Keratinocyte (primary cell): ENCODE results near the gene CARTPT. TPM values are rescaled to one million over a fixed set of nuclear protein-coding genes. Genes with fewer than 3 reads are reported as not detected.

Source experiments
- DNase-seq: peaks from one replicate; pipeline ENCODE4 v3.0.0-alpha.2; 2011; ENCODE audit warnings: low read depth, missing footprints, low spot score
- FAIRE-seq: peaks from 2 replicates; lab custom pipeline; 2011; peaks lifted over from hg19 to GRCh38; lab: Jason Lieb, UNC
- H2AFZ ChIP-seq: 2 replicates; pipeline ENCODE4 v1.6.0; 2012; ENCODE audit warnings: low read length, control low read depth, inconsistent platforms; ENCODE audit not compliant: control insufficient read depth
- H3K27ac ChIP-seq: 2 replicates; pipeline ENCODE4 v1.5.1; 2011; ENCODE audit warnings: low read length; ENCODE audit not compliant: control insufficient read depth, insufficient read depth
- H3K27me3 ChIP-seq: 3 replicates; pipeline ENCODE4 v1.6.0; 2011; ENCODE audit warnings: low read length; ENCODE audit not compliant: control insufficient read depth, insufficient read depth; ENCODE audit errors: extremely low read depth
- H3K36me3 ChIP-seq, 2 experiments: 2 replicates in 1 of 2; 3 replicates in 1 of 2; pipeline ENCODE4 v1.5.1; 2011; ENCODE audit warnings: low read length in 2 of 2, mild to moderate bottlenecking in 1 of 2; ENCODE audit not compliant: control insufficient read depth in 2 of 2, insufficient read depth in 2 of 2; ENCODE audit errors: extremely low read depth in 1 of 2
- H3K4me1 ChIP-seq: 3 replicates; pipeline ENCODE4 v1.5.1; 2011; ENCODE audit warnings: low read length; ENCODE audit not compliant: control insufficient read depth, insufficient read depth; ENCODE audit errors: extremely low read depth
- H3K4me2 ChIP-seq: 3 replicates; pipeline ENCODE4 v1.6.0; 2011; ENCODE audit warnings: low read depth, low read length; ENCODE audit not compliant: control insufficient read depth, insufficient read depth; ENCODE audit errors: extremely low read depth
- H3K4me3 ChIP-seq, 3 experiments: fragments of 200-600 bp in 1 of 3; sonication (generic) in 1 of 3; 2 replicates in 2 of 3; 3 replicates in 1 of 3; pipeline ENCODE4 v1.5.1; 2011 to 2016; ENCODE audit warnings: low read length in 3 of 3, mild to moderate bottlenecking in 3 of 3, control low read depth in 2 of 3, inconsistent platforms in 1 of 3, low read depth in 1 of 3, mixed read lengths in 1 of 3, mixed run types in 1 of 3, moderate library complexity in 1 of 3; ENCODE audit not compliant: control insufficient read depth in 2 of 3, insufficient read depth in 2 of 3; ENCODE audit errors: extremely low read depth in 1 of 3
- H3K79me2 ChIP-seq: 2 replicates; pipeline ENCODE4 v1.6.0; 2012; ENCODE audit warnings: low read length; ENCODE audit not compliant: control insufficient read depth, insufficient read depth
- H3K9ac ChIP-seq: 3 replicates; pipeline ENCODE4 v1.6.0; 2011; ENCODE audit warnings: low read length; ENCODE audit not compliant: control insufficient read depth, insufficient read depth; ENCODE audit errors: extremely low read depth
- H3K9me1 ChIP-seq: 3 replicates; pipeline ENCODE4 v1.6.0; 2011; ENCODE audit warnings: low read length; ENCODE audit not compliant: control insufficient read depth, insufficient read depth; ENCODE audit errors: extremely low read depth
- H3K9me3 ChIP-seq: 2 replicates; pipeline ENCODE4 v1.5.1; 2012; ENCODE audit warnings: low read depth, low read length; ENCODE audit not compliant: control insufficient read depth
- H4K20me1 ChIP-seq: 3 replicates; pipeline ENCODE4 v1.6.0; 2011; ENCODE audit warnings: low read length; ENCODE audit not compliant: control insufficient read depth, insufficient read depth; ENCODE audit errors: extremely low read depth
- CTCF ChIP-seq, 3 experiments: IDR thresholded peaks in 1 of 3; conservative IDR thresholded peaks in 1 of 3; optimal IDR thresholded peaks in 1 of 3; 2 replicates in 2 of 3; 3 replicates in 1 of 3; pipeline versions ENCODE3 to v1.5.1; 2011; ENCODE audit warnings: low read length in 3 of 3, mild to moderate bottlenecking in 3 of 3, moderate library complexity in 2 of 3, control low read depth in 1 of 3, inconsistent platforms in 1 of 3; ENCODE audit not compliant: insufficient read depth in 2 of 3; ENCODE audit errors: extremely low read depth in 1 of 3
- EZH2 ChIP-seq: IDR thresholded peaks from one replicate; pipeline ENCODE4 v1.6.1; 2012; ENCODE audit warnings: inconsistent platforms, mild to moderate bottlenecking, low read length, moderate library complexity
- dilution Hi-C: fragments of 300-500 bp; cut with MboI; formaldehyde crosslinking; loops from one replicate; pipeline ENCODE4 v1.7.0; 2020; ENCODE audit warnings: low sequenced_read_pairs; ENCODE audit not compliant: extremely low pct_ligation_motif_present
- polyA plus RNA-seq, 5 experiments: library from polyadenylated mRNA; depleted of rRNA in 3 of 5; stranded (reverse) in 3 of 5; stranded (forward) in 1 of 5; unstranded in 1 of 5; fragments of >200 nt; gene quantifications; 1 replicate in 1 of 5; 2 replicates in 3 of 5; 3 replicates in 1 of 5; pipeline versions ENCODE4 v1.2.1 to v1.2.3, GENCODE V29; 2011 to 2012; ENCODE audit warnings: missing spikeins in 2 of 5, low read depth in 1 of 5, low replicate concordance in 1 of 5

CARTPT gene
- polyA plus RNA-seq, 1 donor (not counting 4 experiments of a cell fraction or from before 2014, with no cell fraction given) = not detected

GRCh38 chr5:71731015-71731414 is 11.9 kb downstream of the CARTPT start:
- Histone ChIP-seq H4K20me1 (no peaks in the 10 kb centered on the region), H3K9ac (no peak overlapping the region), H3K4me3 (no peak overlapping the region), H3K27me3 (no peaks in the 10 kb centered on the region), H3K4me2 (no peak overlapping the region), H3K9me1 (no peaks in the 10 kb centered on the region), H3K9me3 (no peaks in the 10 kb centered on the region), H3K79me2 (no peaks in the 10 kb centered on the region), H2AFZ (no peak overlapping the region), H3K27ac (no peak overlapping the region), H3K4me1 (no peaks in the 10 kb centered on the region), H3K36me3 (no peaks in the 10 kb centered on the region)
- dilution Hi-C loops = no loop called here
- TF ChIP-seq CTCF (optimal IDR thresholded peaks at IDR 0.05 in 1 of 3, IDR thresholded peaks at IDR 0.05 in 1 of 3, conservative IDR thresholded peaks at IDR 0.05 in 1 of 3; ENCODE audit: extremely low read depth in 1 of 3, insufficient read depth in 2 of 3, low read length in 3 of 3) = no peak
- TF ChIP-seq EZH2 = no peak
- FAIRE-seq (no peak), DNase-seq (no peak)

GRCh38 chr5:71732011-71732410 is 12.9 kb downstream of the CARTPT start:
- Histone ChIP-seq H3K79me2 (no peaks in the 10 kb centered on the region), H3K9me1 (no peaks in the 10 kb centered on the region), H3K36me3 (no peaks in the 10 kb centered on the region), H2AFZ (no peak overlapping the region), H3K4me2 (no peak overlapping the region), H3K4me3 (no peak overlapping the region), H3K9ac (no peak overlapping the region), H3K27ac (no peak overlapping the region), H3K27me3 (no peaks in the 10 kb centered on the region), H4K20me1 (no peaks in the 10 kb centered on the region), H3K4me1 (no peaks in the 10 kb centered on the region), H3K9me3 (no peaks in the 10 kb centered on the region)
- no peak for TF ChIP-seq EZH2
- dilution Hi-C loops = no loop called here
- DNase-seq = no peak
- no peak for FAIRE-seq

- H3K4me2 ChIP-seq = no peak overlapping the region
- dilution Hi-C loops = no loop called here
- H4K20me1 ChIP-seq = no peaks in the 10 kb centered on the region
- FAIRE-seq = no peak
- TF ChIP-seq CTCF (optimal IDR thresholded peaks at IDR 0.05 in 1 of 3, IDR thresholded peaks at IDR 0.05 in 1 of 3, conservative IDR thresholded peaks at IDR 0.05 in 1 of 3; ENCODE audit: extremely low read depth in 1 of 3, insufficient read depth in 2 of 3, low read length in 3 of 3) = no peak
- no peak for TF ChIP-seq EZH2
- no peak overlapping the region for H3K27ac ChIP-seq
- no peak overlapping the region for H3K9ac ChIP-seq
- H3K4me1 ChIP-seq = no peaks in the 10 kb centered on the region
- H3K4me3 ChIP-seq = no peak overlapping the region
- DNase-seq = no peak
- no peak overlapping the region for H2AFZ ChIP-seq
- H3K9me1 ChIP-seq = no peaks in the 10 kb centered on the region
- no peaks in the 10 kb centered on the region for H3K27me3 ChIP-seq
- no peaks in the 10 kb centered on the region for H3K79me2 ChIP-seq
- H3K9me3 ChIP-seq = no peaks in the 10 kb centered on the region
- H3K36me3 ChIP-seq = no peaks in the 10 kb centered on the region
Observed at GRCh38 chr5:71734141-71734540, 15.1 kb downstream of the CARTPT start.
